RCC 7860 (cell line): ENCODE results near the gene AEBP1.

Experiments
- DNase-seq: peaks from one replicate; pipeline ENCODE4 v3.0.0-alpha.2; 2015; ENCODE audit warnings: low spot score
- FAIRE-seq: peaks from 2 replicates; lab custom pipeline; 2012; peaks lifted over from hg19 to GRCh38; lab: Jason Lieb, UNC

Gene AEBP1

DNA sequence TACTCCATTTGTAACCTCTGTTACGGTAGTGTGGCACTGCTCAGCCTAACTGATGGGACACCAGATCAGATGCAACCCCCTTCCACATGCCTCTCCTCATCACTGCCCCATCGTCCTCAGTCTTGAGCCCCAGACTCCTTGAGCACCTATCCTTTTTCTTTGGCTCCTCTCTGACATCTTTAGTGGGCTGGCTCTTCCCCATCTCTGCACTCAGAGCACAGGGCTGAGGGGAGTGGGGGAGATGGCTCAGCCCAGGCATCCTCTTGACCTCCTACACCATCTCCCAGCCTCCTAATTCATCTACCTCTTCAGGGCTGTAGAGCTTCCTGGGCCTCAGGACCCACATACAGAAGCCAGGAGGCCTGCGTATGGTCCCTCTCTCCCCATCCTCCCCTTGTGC lies 20.3 kb upstream of the AEBP1 start:
- FAIRE-seq (no peak), DNase-seq (no peak)

DNA sequence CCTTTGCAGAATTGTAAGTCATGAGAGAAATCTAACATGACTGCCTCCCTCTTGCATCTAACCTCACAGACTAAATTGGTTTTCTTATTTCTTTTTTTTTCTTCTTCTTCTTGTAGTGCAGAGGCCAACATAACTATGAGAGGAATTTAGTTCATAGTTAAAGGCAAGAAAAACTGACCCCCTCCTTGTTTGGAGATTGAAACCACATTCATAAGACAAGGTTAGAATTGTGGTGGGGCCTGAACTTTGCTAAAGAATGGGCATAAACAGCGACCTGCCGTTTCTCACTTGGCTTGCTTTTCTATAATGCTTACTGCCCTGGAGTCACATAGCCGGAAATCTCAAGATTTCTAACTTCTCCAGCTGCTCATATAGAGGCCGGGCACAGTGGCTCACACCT lies 19.4 kb upstream of the AEBP1 start:
- FAIRE-seq = no peak
- no peak for DNase-seq

DNA sequence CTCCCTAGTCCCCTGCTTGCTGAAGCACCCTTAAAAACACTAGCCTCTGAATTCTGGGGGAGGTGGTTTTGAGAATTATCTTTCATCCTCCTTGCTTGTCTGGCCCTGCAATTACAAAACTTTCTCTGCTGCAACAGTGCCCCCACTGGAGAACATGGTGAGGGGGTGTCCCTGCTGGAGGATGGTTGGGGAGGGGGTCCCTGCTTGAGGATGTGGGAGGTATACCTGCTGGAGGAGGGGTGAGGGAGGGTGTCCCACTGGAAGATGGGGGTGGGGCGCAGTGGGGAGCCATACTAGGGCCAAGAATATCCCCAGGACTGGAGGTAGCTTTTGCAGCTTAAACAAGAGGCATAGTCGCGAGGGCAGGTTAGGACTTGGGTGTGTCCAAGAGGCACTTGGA lies 18.6 kb upstream of the AEBP1 start:
- no peak for FAIRE-seq
- DNase-seq = no peak

DNA sequence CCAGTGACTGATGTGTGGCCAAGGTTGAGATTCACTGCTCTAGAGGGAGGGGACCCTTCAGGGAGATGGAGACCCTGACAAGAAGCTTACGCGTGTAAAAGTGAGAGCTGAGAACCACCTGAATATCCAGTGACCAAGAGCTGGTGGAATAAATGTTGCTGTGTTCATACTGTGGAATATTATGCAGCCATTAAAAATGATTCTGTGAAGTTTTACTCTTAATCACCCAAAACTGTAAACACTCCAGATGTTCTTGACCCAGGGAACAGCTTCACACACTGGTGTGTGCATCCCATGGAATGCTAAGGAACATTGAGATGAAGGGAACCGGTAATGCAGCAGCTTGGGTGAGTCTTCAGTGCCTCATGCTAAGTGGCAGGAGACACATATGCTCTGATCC lies 17.5 kb upstream of the AEBP1 start:
- no peak for FAIRE-seq
- DNase-seq = no peak

DNA sequence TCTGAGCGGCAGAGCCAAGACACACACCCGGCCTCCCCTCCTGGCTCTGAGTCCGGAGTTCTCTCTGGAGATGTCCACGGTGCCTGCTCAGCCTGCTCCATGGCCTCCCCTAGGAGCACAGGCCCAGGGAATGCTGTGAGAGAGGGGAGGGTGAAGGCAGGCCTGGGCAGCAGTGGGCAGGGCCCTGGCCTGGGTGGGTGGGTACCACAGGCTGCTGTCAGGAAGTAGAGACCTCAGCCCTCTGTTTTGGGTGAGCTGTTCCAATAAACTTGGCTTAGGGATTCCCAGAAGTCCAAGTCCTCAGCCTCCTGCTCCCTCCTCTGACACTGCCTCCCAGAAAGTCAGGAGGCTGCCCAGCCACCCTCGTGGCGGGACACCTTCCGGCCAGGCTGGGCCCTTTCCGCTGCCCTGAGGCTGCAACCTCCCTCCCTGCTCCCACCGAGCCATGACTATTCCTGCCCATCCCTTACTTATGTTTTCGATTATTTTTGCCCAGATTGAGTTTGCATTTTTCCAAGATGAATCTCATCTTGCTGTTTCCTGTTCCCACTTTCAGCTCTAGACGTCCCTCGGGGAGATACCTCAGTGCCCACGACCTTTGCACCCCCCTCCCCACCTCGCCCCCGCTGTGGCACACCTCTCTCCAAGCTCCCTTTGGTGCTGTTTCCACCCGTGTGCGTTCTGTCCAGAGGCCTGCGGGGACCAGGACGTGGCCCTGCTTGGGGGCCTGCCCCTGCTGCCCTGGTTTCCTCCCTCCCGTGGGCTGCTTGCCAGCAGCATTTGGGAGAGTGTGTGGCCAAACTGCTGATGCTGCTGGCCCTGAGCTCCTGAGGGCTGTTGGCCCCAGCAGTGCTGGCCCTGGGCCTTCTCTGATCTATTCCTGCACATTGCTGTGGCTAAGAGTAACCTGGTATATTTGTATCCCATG lies 16.0 kb upstream of the AEBP1 start:
- DNase-seq = no peak
- no peak for FAIRE-seq

DNA sequence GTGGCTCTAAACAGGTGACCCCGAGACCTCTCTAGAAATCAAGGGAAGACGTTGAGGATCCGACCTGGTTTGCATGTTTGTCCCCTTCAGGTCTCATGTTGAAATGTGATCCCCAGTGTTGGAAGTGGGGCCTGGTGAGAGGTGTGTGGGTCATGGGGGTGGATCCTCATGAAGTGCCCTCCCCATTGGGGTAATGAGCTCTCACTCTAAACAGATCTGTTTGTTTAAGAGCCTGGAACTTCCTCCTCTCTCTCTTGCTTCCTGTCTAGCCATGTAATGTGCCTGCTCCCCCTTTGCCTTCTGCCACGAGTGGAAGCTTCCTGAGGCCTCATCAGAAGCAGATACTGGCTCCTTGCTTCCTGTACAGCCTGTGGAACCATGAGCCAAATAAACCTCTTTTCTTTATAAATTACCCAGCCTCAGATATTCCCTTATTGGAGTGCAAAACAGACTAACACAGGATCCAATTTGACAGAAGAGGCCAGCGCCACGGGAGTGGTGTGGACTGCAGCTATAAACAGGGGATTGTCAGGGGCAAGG lies 11.0 kb upstream of the AEBP1 start:
- FAIRE-seq = no peak
- DNase-seq = no peak

DNA sequence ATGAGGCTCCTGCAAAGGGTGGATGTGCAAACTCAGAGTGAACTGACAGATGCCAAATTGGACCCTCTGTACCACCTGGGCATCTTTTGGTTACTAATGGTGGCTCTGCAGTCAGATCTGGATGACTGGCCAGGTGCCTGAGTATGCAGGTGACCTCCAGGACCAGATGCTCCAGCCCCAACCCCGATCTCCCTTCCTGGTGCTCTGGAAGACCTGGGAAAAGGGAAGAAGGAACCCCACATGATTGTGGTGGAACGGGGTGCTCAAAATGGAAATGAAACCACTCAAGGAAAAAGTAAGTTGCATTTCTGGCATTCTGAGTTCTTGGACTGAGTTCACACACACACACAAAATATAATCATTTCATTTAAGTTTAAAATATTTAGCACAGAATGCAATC lies 9.8 kb upstream of the AEBP1 start:
- FAIRE-seq (no peak), DNase-seq (no peak)

DNA sequence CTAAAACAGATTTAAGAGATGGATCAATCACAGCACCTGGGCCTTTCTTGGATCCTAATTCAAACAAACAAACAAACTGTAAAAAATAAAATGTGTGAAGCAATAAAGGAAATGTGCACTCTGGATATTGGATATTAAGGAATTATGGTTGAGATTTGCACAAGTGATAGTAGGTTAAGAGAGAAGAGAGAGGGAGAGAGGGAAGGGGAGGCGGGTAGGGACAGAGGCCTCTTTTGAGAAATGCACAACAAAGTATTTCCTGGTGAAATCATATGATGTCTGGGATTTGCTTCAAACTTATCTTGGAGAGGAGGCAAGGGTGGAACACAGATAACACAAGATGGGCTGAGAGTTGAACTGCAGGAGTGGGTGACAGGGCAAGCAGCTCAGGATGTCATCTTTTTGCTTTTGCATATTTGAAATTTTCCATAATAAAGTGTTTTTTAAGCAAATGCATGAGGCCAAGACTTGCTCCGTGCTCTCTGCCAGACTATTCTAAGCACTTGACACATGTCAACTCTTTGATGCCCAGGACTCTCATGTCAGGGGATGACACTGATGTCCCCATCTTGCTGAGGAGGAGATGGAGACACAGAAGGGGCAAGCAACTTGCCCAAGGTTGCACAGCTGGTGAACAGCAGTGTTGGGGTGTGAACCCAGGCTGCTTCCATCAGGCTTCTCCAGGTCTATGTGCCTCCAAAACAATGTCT lies 9.1 kb upstream of the AEBP1 start:
- DNase-seq (no peak), FAIRE-seq (no peak)

DNA sequence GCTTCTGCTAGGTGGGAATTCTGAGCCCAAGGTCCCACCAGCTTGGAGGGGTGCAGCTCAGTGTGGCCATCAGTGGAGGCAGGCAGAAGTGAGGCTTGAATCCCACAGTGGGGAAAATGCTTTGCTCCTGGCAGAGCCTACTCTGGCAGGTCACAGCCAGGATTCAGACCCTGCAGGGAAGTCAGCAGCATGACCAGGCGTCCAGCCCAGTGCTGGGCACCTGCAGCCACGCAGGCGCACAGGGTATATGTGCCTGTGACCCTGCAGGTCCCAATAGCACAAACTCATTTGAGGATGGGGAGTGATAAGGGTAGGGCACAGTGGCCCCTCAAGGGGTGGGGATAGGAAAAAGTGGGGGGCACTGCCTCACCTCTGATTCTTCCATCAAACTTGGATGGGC lies 8.4 kb upstream of the AEBP1 start:
- no peak for FAIRE-seq
- no peak for DNase-seq

DNA sequence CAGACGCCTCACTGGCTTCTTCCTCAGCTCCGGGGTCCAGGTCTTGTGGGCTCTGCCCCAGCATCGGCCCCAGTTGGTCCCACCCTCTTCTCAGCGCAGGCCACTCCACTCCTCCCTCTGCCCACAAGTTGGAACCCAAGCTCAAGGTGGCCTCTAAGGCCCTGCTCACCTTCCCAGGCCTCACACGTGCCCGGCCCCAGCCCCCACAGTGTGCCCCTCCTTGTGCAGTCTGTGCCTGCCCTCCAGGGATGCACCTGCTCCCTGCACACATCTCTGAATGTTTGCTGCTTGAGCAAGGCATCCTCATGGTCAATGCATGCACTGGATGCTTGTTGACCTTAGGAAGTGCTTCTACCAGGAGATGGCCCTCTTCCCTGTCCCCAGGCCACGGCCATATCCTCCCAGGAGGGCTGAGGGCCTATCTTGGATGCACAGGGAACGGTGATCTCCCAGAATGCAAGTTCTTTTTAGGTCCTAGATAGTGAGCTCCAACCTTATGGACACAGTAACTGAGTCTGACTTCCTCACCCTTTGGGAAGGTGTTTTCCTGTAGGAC lies 7.7 kb upstream of the AEBP1 start:
- FAIRE-seq (no peak), DNase-seq (no peak)

DNA sequence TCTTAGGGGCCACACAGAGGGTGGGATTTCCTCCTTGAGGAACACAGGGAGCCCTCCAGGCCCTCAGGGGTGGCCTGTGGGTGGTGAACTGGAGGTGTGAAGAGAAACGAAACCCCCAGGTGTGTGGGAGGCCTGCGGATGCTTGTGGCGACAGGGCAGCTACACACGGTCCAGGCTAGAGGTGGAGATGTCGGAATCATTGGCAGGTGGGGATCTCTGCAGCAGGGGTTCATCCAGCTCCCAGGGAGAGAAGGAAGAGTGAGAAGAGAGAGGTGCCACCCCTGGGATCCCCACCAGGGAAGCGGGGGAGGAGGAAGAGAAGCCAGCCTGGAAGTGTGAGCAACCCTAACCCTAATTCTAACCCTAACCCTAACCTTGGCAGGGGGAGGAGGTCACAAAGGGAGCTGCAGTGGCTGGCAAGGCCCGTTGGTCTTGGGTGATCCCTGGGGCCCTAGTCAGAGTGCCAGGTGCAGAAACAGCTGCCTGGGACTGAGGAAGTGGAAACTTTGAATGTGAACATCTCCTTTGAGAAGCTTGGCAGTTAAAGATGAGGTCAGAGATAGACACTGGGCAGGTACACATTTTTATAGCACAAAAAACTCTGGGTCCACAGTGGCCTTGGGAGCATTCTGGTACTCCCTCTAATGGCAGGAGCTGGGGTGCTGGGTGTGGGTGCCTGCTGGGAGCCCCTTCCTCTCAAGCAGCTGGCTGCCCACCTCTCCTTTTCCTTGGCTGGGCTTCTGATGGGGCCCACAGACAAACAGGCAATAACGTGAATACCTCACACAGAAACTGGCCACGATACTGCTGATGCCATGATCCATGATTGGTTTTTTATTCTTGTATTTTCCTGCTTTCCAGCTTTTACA lies 6.8 kb upstream of the AEBP1 start:
- FAIRE-seq = no peak

DNA sequence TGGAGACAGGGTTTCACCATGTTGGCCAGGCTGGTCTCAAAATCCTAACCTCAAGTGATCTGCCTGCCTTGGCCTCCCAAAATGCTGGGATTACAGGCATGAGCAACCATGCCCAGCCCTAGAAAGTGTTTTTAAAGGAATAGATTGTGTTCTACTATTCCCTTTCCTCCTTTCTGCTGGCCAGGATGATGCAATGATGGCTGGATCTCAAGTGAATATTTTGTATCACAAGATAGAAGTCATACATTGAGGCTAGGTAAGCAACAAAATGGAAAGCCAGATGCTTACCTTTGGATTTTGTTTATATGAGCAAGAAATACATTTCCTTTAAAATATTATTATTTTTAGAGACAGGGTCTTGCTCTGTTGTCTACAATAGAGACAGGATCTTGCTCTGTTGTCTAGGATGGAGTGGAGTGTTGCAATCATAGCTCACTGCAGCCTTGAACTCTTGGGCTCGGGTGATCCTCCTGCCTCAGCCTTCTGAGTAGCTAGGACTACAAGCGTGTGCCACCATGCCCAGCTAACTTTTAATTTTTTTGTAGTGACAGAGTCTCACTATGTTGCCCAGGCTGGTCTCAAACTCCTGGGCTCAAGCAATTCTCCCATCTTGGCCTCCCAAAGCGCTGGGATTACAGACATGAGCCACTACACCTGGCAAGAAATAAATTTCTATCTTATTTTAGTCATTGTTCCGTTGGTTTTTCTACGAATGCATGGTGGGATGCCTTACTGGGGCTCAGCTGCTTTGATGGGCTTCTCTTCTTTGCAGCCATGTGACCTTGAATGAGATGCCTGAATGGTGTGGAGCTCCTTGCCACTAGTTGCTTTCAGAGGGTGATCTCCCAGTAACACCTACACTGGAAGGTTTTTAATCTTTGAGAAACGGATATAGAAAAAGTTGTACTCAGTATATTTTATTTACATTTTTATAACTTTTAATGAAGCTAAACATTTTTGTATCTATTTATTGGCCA lies 5.8 kb upstream of the AEBP1 start:
- DNase-seq (no peak), FAIRE-seq (no peak)

More for the DNA sequence above, 6.8 kb upstream of the AEBP1 start:
- no peak for DNase-seq

DNA sequence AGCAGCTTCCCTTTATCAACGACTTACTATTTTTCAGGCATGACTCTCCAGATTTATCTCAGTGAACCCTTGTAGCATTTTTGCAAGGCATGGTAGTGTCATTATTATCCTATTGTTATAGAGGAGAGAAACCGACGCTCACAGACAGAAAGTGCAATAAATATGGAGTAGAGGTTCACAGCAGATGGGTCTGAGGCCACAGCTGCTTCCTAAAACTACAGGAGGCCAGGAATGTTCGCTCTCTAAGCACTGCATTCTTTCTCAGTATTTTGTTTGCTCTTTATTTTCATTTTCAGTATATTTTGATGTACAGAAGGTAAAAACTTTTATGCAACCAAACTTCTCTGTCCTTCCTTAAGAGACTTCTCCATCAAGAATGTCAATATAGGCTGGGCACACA lies 4.5 kb upstream of the AEBP1 start:
- DNase-seq = no peak
- FAIRE-seq = no peak

DNA sequence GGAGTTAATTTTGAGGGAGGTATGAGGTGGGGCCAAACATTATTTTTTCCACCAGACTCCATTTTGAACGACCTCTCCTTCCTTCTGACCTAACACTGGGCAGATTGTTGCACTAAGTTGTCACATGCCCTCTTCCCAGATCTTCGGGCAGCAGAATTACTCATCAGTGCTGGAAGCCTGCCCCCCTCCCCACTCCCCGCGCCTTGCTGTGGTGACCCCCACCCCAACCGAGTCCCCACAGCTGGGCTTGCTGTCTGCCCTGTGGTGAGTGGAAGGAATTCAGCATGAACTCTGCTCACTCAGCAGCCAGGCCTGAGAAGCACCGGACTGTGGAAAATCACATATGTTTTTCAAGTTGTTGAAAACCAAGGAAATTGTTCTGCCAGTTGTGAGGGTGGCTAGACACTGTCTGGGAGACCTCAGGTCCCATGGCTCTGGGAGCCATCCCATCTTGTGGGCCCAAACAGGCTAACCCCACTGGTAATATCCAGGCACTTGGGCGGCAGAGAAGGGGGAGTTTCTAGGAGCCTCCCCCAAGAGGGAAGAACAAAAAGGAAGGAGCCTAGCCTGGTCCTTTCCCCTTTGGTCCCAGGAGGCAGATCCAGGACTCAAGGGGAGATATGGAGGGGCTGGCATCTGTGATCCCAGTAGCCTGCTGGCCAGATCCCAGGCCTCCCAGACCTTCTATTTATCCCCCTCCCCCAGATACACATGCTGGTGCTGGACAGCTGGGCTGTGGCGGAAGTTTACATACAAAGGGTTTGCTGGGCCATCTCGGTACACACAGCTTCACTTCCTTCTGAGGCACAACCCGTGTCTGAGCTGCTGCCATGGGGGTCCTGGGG lies 3.5 kb upstream of the AEBP1 start:
- DNase-seq = peak; percentile 59
- FAIRE-seq = no peak

DNA sequence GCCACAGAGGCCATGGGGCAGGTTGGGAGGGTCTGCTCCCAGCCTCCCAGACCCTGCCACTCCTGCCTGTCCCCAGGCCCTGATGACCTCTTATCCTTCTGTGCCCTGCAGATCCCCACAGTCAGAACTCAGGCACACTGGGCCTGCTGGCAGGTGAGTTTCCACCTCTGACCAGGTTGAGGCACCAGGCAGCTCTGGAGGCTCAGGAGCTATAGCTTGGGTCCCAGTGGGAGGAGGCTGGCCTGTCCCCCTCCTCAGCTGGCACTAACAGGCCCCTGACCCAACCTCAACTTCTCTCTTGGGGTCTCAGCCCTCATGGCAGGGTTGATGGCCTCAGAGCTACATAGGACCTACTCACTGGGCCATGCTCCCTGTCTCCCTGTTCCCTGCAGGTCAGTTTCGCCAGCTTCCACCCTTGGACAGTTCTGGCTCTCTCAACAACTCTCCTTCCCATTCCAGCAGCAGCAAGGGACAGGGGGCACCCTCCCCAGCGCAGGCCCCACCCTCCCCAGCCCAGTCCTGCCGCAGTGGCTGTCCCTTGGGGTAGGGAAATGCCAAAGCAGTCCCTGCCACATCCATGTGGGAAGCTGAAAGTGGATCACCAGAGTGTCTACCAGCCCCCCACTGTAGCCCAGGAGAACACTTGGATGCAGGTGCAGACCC lies 2.7 kb upstream of the AEBP1 start:
- no peak for FAIRE-seq
- no peak for DNase-seq

DNA sequence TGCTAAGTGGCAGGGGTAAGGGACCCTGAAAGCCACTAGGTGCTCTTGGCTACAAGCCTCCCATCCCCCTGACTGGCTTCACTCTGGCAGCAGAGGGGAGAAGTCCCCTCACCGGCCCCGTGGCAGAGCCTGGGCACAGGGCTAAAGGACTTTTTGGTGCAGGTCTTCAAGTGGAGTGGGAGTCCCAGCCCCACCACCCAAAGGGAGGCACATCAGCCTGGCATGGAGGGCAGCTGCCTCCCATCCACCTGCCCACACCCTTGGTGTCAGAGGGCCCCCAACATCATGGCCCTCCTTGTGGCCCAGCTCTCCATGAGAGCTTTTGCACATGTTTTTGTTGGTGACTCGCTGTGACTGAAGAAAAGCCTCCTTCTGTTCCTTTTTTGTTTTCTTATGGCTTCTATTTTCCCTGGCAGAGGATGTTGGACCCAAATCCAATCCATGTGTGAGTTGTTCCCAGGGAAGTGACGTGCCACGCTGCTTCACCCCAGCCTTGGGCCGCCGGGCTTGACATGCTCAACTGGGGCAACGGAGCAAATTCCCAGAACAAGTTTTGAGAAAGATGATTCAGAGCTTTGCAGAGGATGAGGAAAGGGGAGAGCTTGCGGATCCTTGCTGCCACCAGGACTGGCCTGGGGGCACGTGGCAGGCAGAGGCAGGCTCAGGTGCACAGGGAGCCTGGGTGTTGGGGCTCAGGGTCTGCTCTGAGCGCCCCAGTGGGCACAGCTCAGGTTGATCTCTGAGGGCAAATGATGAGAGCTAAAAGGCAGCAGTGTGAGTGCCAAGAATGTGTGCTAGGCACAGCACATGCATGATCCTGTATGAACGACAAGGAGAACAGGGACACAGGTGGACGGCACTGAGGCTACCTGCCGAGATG lies 1.9 kb upstream of the AEBP1 start:
- DNase-seq = no peak
- no peak for FAIRE-seq
